ENCODE measurements around the gene NXN. TPM values are rescaled to one million over a fixed set of nuclear protein-coding genes. Genes with fewer than 3 reads are reported as not detected.
"Not testable (repeated sequence)": the region's sequence is repeated elsewhere in the genome, so short reads cannot be mapped to it uniquely, and the experiment has no call there.

NXN gene
- total RNA-seq, 8 experiments from 2014 or later = 1.0 to 66.4 (median 22.6) TPM

- H3K4me1 ChIP-seq (replicated peaks in 1 of 2) = no peaks in the 10 kb centered on the region
- H3K4me3 ChIP-seq = no peak overlapping the region
- in situ Hi-C loops (cut with MboI; ENCODE audit: low pct_unique_long_range_greater_than_20kb in 2 of 9, low sequenced_read_pairs in 9 of 9, unreplicated experiment in 9 of 9) = no loop called here
- WGBS, 10 experiments = 60 to 100% (median 87%) methylated on average over 1 to 4 of the region's 5 CpGs; no CpG with 5 or more reads in 4 of the 10 experiments
- H3K27ac ChIP-seq = no peak overlapping the region
- ATAC-seq (replicated peaks in 6 of 8) = peak in 1 of 8 experiments; percentile 20
Measured at GRCh38 chr17:1003633-1003971, 24.0 kb upstream of the NXN start.

DNA sequence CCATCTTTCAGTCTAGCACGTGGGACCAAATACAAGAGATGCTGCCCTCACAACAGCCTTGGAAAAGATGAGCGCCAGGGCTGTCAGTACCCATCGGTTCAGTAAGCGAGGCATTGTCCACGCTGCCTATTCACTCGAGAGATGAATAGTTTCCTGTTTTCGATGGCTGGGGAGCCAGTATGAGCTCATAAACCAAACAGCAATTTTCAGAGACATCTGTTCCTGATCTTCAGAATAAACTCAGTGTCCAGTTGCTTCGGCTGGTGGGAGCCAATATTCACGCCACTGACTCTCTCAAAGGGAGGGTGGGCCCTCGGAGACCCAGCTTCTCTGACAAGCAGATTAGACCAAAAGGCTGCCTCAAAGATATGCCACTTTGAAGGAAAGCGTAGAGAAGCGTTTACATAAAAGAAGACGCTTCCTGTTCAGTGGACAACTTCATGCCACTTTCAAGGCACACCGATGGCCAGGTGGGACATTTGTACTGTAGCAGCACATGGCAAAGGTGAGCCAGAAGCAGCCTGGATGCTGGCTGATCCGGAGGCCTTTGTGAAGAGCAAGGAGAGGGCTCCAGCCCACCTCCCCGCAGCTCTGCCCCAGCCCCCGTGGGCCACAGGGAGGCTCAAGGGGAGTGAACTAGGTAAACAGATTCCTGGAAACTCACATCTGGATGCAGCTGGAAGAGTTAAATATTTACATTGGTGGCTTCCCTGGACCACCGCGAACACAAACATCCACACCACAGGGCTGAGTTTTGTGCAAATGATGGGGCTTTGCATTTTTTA lies 23.4 kb upstream of the NXN start:
- H3K4me3 ChIP-seq = no peak overlapping the region
- H3K27ac ChIP-seq = no peak overlapping the region
- peak in 2 of 8 experiments; percentile 7 to 20 for ATAC-seq (replicated peaks in 6 of 8)
- 42 to 100% (median 81%) methylated on average over 1 to 13 of the region's 19 CpGs; no CpG with 5 or more reads in 3 of the 10 experiments for WGBS, 10 experiments
- peaks cover 2 to 4% of the 10 kb centered on the region in 2 donors for H3K4me1 ChIP-seq (replicated peaks in 1 of 2)
- in situ Hi-C loops (cut with MboI; ENCODE audit: low pct_unique_long_range_greater_than_20kb in 2 of 9, low sequenced_read_pairs in 9 of 9, unreplicated experiment in 9 of 9) = no loop called here

GRCh38 chr17:1002412-1002753 lies 22.8 kb upstream of the NXN start:
- H3K4me3 ChIP-seq = no peak overlapping the region
- in situ Hi-C loops (cut with MboI; ENCODE audit: low pct_unique_long_range_greater_than_20kb in 2 of 9, low sequenced_read_pairs in 9 of 9, unreplicated experiment in 9 of 9) = no loop called here
- peaks cover 5 to 9% of the 10 kb centered on the region in 2 donors for H3K4me1 ChIP-seq (replicated peaks in 1 of 2)
- ATAC-seq (replicated peaks in 6 of 8) = no peak
- 83 to 100% (median 96%) methylated on average over 1 to 4 of the region's 4 CpGs; no CpG with 5 or more reads in 2 of the 10 experiments for WGBS, 10 experiments
- no peak overlapping the region for H3K27ac ChIP-seq

DNA sequence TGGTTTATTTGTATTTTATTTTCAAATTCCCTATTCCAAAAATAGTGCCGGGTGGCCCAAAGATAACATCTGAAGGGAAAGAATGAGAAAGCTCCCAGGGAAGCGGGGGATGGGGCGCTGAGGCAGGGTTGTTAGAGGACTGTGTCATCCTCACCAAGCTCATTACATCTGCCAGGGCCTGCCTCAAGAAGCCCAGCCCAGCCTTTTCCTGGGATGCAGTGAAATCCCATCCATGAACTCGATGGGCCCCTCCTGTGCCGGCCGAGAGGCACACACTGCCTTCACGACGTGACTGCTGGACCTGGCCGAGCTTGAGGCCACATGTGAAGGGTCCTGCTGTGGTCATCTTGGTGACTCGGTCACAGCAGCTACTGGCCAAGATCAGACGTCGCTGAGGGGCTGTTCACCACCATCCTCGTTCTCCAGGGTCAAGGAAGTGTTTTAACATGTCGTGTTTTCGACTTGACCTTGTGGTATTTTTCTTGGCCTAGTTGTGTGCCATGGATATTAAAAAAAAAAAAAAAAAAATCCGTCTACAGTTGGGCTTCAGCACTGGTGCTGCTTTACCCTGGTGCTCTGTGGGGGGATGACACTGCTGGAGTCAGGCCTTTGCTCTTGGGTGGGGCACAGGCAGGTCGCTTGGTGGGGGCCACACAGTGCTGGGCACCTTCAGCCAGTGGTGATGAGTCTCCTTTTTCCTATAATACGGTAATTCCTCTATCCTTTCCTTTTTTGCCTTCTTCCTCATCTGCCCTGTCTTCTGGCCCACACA lies 22.2 kb upstream of the NXN start:
- ATAC-seq (replicated peaks in 6 of 8) = no peak
- Histone ChIP-seq H3K4me3 (no peak overlapping the region), H3K4me1 (replicated peaks in 1 of 2) (peaks cover 5 to 9% of the 10 kb centered on the region in 2 donors), H3K27ac (no peak overlapping the region)
- in situ Hi-C loops (cut with MboI; ENCODE audit: low pct_unique_long_range_greater_than_20kb in 2 of 9, low sequenced_read_pairs in 9 of 9, unreplicated experiment in 9 of 9) = no loop called here
- 63 to 100% (median 78%) methylated on average over 1 to 17 of the region's 18 CpGs for WGBS, 10 experiments

DNA sequence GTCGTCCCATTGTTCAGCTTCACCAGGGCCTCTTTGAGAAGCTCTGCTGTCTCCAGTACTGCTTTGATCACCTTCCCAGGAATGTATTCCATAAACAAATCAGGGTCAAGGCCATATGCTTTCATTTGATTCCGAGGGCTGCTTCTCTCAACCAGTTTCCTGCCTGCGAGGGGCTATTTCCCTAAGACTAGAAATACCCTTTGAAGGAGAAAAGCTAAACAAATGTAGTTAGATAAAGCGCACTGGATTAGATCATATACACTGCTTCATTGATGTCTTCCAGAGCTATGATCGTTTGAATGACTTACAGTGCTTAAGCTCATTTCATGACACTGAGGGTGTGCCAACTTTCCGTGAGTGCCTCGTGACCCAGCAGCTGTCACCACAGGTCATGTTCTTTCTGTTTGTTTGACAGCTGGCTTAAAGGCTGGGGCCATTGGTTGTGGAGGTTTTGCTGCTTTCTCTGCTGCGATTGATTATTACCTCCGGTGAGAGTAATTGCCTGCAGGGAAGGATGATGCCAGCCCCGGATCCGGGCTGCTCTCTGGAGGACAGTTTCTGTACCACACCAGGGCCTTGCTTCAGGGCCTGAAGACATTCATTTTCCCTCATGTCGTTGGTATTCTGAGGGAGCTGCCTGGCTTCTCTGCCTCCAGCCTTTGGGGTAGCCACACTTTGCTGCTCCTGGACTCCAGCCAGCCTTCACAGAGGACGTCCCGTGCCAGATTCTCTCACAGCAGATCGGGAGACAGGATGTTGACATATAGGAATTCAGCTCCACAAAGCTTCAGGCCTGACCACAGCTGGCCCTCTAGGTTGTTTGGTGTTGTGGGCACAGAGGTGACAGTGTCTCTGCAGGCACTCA lies 21.3 kb upstream of the NXN start:
- Histone ChIP-seq H3K4me3 (no peak overlapping the region), H3K4me1 (replicated peaks in 1 of 2) (peaks cover 5 to 9% of the 10 kb centered on the region in 2 donors), H3K27ac (no peak overlapping the region)
- ATAC-seq (replicated peaks in 6 of 8) = no peak
- 59 to 100% (median 92%) methylated on average over 1 to 15 of the region's 15 CpGs; no CpG with 5 or more reads in 2 of the 10 experiments for WGBS, 10 experiments
- in situ Hi-C loops (cut with MboI; ENCODE audit: low pct_unique_long_range_greater_than_20kb in 2 of 9, low sequenced_read_pairs in 9 of 9, unreplicated experiment in 9 of 9) = no loop called here

GRCh38 chr17:998111-998510 lies 18.5 kb upstream of the NXN start:
- in situ Hi-C loops (cut with MboI; ENCODE audit: low pct_unique_long_range_greater_than_20kb in 2 of 9, low sequenced_read_pairs in 9 of 9, unreplicated experiment in 9 of 9) = loop anchor here in 1 of 9 experiments (25.0 kb wide), 1 partner anchor 211 kb away; the partner anchor contains the start of genes GLOD4 and MRM3
- ATAC-seq (replicated peaks in 6 of 8) = no peak
- no peak overlapping the region for H3K27ac ChIP-seq
- WGBS, 10 experiments = 0 to 86% (median 62%) methylated on average over 1 of the region's 2 CpGs; no CpG with 5 or more reads in 2 of the 10 experiments
- H3K4me3 ChIP-seq = peak overlapping the region in 2 of 5 donors; percentile 81 to 92
- H3K4me1 ChIP-seq (replicated peaks in 1 of 2) = peaks cover 5 to 9% of the 10 kb centered on the region in 2 donors

DNA sequence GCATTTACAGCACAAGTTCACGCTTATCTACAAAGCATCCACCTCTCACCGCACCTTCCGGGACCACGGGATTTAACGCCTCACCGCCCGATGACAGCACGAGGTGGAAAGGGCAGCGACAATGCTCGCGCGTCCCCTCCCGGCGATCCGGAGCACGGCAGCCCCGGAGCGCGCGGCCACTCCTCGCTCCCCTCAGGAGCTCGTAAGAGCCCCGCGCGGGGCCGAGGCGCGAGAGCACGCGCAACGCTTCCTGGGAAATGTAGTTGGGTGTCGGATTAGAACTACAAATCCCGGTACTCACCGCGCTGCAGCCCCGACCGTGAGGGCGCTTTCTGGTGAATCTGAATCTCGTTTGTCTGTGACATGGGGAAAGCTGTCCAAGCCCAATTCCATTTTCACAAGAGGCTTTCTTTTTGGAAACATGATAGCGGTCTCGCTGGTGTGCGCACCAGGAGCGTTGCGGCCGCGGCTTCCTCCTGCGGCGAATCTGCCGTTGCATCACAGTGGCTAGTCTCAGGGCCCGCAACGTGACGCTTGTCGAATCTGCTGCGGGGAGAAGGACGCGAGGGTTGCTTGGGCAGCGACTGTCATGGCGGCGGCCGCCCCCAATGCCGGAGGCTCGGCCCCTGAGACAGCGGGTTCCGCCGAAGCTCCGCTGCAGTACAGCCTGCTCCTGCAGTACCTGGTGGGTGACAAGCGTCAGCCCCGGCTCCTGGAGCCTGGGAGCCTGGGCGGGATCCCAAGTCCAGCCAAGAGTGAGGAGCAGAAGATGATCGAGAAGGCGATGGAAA lies 17.2 kb upstream of the NXN start, which contains the start of gene TIMM22:
Gene TIMM22, plus strand, starts transcription at position 576 of the 791 bp plus-strand sequence. Its CDS starts 14 bp downstream, at position 590.
- in situ Hi-C loops (cut with MboI; ENCODE audit: low pct_unique_long_range_greater_than_20kb in 2 of 9, low sequenced_read_pairs in 9 of 9, unreplicated experiment in 9 of 9) = loop anchor here in 1 of 9 experiments (25.0 kb wide), 1 partner anchor 209 kb away; the partner anchor contains the start of genes GLOD4 and MRM3
- Histone ChIP-seq H3K4me3 (peak within 1 kb of the TSS; percentile 56 to 92 (median 69)), H3K4me1 (replicated peaks in 1 of 2) (peaks cover 5 to 9% of the 10 kb centered on the region in 2 donors), H3K27ac (peak within 1 kb of the TSS; percentile 97 to 98)
- peak; percentile 91 to 98 (median 96) for ATAC-seq (replicated peaks in 6 of 8)
- 0 to 4% (median 0%) methylated on average over 1 to 16 of the region's 71 CpGs; no CpG with 5 or more reads in 3 of the 10 experiments for WGBS, 10 experiments

GRCh38 chr17:995324-995723 lies 15.7 kb upstream of the NXN start:
- WGBS, 10 experiments = 40 to 100% (median 65%) methylated on average over 1 to 6 of the region's 8 CpGs; no CpG with 5 or more reads in 2 of the 10 experiments
- ATAC-seq (replicated peaks in 6 of 8); H3K4me3 ChIP-seq; H3K27ac ChIP-seq; H3K4me1 ChIP-seq (replicated peaks in 1 of 2): not testable (repeated sequence)
- in situ Hi-C loops (cut with MboI; ENCODE audit: low pct_unique_long_range_greater_than_20kb in 2 of 9, low sequenced_read_pairs in 9 of 9, unreplicated experiment in 9 of 9) = loop anchor here in 1 of 9 experiments (25.0 kb wide), 1 partner anchor 208 kb away; the partner anchor contains the start of genes GLOD4 and MRM3

DNA sequence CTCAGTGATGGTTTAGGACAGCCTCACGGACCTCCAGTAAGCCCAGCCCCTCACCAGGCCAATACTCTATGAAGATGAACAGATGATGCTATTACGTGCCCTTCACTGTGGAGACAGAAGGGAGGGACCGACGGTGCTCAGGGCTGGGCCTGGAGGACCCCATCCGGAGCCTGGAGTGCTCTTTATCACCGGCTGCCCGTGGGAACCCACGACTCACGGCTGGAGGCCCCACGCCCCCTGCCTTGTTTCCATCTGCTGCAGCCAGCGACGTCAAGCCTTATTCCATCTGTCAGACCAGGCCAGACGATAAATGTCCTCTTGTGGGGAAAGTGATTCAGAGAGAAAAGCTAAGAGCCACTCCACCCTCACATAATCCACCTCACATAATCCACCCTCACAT lies 13.4 kb upstream of the NXN start:
- Histone ChIP-seq H3K27ac (no peak overlapping the region), H3K4me1 (replicated peaks in 1 of 2) (peaks cover 3 to 5% of the 10 kb centered on the region in 2 donors), H3K4me3 (no peak overlapping the region)
- in situ Hi-C loops (cut with MboI; ENCODE audit: low pct_unique_long_range_greater_than_20kb in 2 of 9, low sequenced_read_pairs in 9 of 9, unreplicated experiment in 9 of 9) = loop anchor here in 1 of 9 experiments (25.0 kb wide), 1 partner anchor 206 kb away; the partner anchor contains the start of genes GLOD4 and MRM3
- 20 to 80% (median 43%) methylated on average over 1 to 7 of the region's 13 CpGs; no CpG with 5 or more reads in 6 of the 10 experiments for WGBS, 10 experiments
- no peak for ATAC-seq (replicated peaks in 6 of 8)

DNA sequence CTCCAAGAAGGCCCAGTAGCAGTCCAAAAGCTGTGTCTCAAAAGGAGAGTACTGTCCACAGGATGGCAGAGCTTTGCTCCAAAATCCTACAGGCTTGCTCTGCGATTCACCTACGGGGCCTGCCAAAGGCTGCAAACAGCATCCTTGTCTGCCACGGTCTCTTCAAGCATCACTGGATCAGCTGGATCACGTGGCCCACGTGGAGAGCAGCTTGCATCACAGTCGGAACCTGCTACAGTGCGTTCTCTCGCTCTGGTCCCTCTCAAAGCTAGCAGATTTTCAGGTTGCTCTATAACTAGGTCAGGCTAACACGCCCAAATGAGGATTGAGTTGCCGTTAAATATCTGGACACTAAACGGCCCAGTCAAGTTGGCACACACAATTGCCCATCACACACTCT lies 9.0 kb upstream of the NXN start:
- Histone ChIP-seq H3K4me3 (no peak overlapping the region), H3K27ac (no peak overlapping the region), H3K4me1 (replicated peaks in 1 of 2) (no peaks in the 10 kb centered on the region)
- WGBS, 10 experiments = 20 to 96% (median 86%) methylated on average over 1 to 11 of the region's 11 CpGs; no CpG with 5 or more reads in 2 of the 10 experiments
- no peak for ATAC-seq (replicated peaks in 6 of 8)
- in situ Hi-C loops (cut with MboI; ENCODE audit: low pct_unique_long_range_greater_than_20kb in 2 of 9, low sequenced_read_pairs in 9 of 9, unreplicated experiment in 9 of 9) = loop anchor here in 8 of 9 experiments (10.0 to 25.0 kb wide), 2 partner anchors 194 to 201 kb away; partner anchors contain the start of genes GLOD4 (in 1 of the 8) and MRM3 (in 1 of the 8)

- in situ Hi-C loops (cut with MboI; ENCODE audit: low pct_unique_long_range_greater_than_20kb in 2 of 9, low sequenced_read_pairs in 9 of 9, unreplicated experiment in 9 of 9) = loop anchor here in 8 of 9 experiments (10.0 to 25.0 kb wide), 2 partner anchors 193 to 201 kb away; partner anchors contain the start of genes GLOD4 (in 1 of the 8) and MRM3 (in 1 of the 8)
Measured at GRCh38 chr17:987931-988330, 8.4 kb upstream of the NXN start.

More at GRCh38 chr17:987931-988330, 8.4 kb upstream of the NXN start:
- Histone ChIP-seq H3K27ac (no peak overlapping the region), H3K4me1 (replicated peaks in 1 of 2) (no peaks in the 10 kb centered on the region), H3K4me3 (no peak overlapping the region)
- 74 to 97% (median 87%) methylated on average over 4 to 9 of the region's 15 CpGs; no CpG with 5 or more reads in 6 of the 10 experiments for WGBS, 10 experiments
- ATAC-seq (replicated peaks in 6 of 8) = no peak
